ENCODE measurements around the gene KMT2C.

GRCh38 chr7:152196391-152196790 lies 239.4 kb downstream of the KMT2C start:
- TF ChIP-seq CTCF (conservative IDR thresholded peaks at IDR 0.05) (no peak), ZFX (IDR thresholded peaks at IDR 0.05) (no peak)
